Endodermal cell (in vitro differentiated cells): ENCODE measurements around the gene GCGR. TPM values are rescaled to one million over a fixed set of nuclear protein-coding genes. Genes with fewer than 3 reads are reported as not detected.
A peak's percentile ranks its signal among the peaks of the same experiment; 100 is the strongest.

Experiments
- DNase-seq: peaks from one replicate; pipeline ENCODE4 v3.0.0-alpha.2; 2017
- H3K27ac ChIP-seq: 2 replicates; pipeline ENCODE4 v1.5.1; 2013; ENCODE audit warnings: mild to moderate bottlenecking, low read depth, low read length, moderate library complexity
- H3K27me3 ChIP-seq: 2 replicates; pipeline ENCODE4 v1.6.1; 2013; ENCODE audit warnings: mild to moderate bottlenecking, low read length, moderate library complexity; ENCODE audit not compliant: insufficient read depth, control insufficient read depth, poor library complexity, severe bottlenecking
- H3K36me3 ChIP-seq: 2 replicates; pipeline ENCODE4 v1.7.0; 2013; ENCODE audit warnings: mild to moderate bottlenecking, low read length, moderate library complexity; ENCODE audit not compliant: control insufficient read depth, insufficient read depth
- H3K4me1 ChIP-seq: one replicate; pipeline ENCODE4 v1.7.0; 2013; ENCODE audit warnings: low read length; ENCODE audit not compliant: control insufficient read depth, insufficient read depth
- H3K4me3 ChIP-seq: 2 replicates; pipeline ENCODE4 v1.5.1; 2013; ENCODE audit warnings: mild to moderate bottlenecking, low read length, moderate library complexity
- H3K9ac ChIP-seq: 2 replicates; pipeline ENCODE4 v1.6.1; 2013; ENCODE audit warnings: mild to moderate bottlenecking, low read length, moderate library complexity; ENCODE audit not compliant: poor library complexity, severe bottlenecking; ENCODE audit errors: extremely low read depth
- H3K9me3 ChIP-seq: 2 replicates; pipeline ENCODE4 v1.6.1; 2013; ENCODE audit warnings: mild to moderate bottlenecking, low read length, moderate library complexity; ENCODE audit not compliant: control insufficient read depth
- H3K27ac Mint-ChIP-seq: 2 replicates; pipeline ENCODE4 v1.8.0; 2020; ENCODE audit warnings: mixed read lengths
- H3K27me3 Mint-ChIP-seq: 2 replicates; pipeline ENCODE4 v1.8.0; 2021; ENCODE audit warnings: mild to moderate bottlenecking, mixed read lengths; ENCODE audit not compliant: insufficient read depth
- H3K36me3 Mint-ChIP-seq: 2 replicates; pipeline ENCODE4 v1.8.0; 2020; ENCODE audit warnings: low read depth, mixed read lengths
- H3K4me1 Mint-ChIP-seq: 2 replicates; pipeline ENCODE4 v1.8.0; 2020; ENCODE audit warnings: mixed read lengths
- H3K4me3 Mint-ChIP-seq: 2 replicates; pipeline ENCODE4 v1.8.0; 2020; ENCODE audit warnings: mild to moderate bottlenecking, moderate library complexity, mixed read lengths
- H3K9me3 Mint-ChIP-seq: 2 replicates; pipeline ENCODE4 v1.8.0; 2020; ENCODE audit warnings: mild to moderate bottlenecking, mixed read lengths
- CTCF ChIP-seq: fragments of 200-600 bp; sonication (generic); conservative IDR thresholded peaks from 2 replicates; pipeline ENCODE4 v1.5.0; 2021; ENCODE audit warnings: antibody characterized with exemption, mild to moderate bottlenecking
- WGBS, 2 experiments: methylation state at CpG; one replicate each; pipeline versions ENCODE4 v1.1.5 to v1.1.7; 2013; ENCODE audit warnings: missing lambda C conversion rate in 2 of 2, mixed read lengths in 1 of 2; ENCODE audit not compliant: insufficient coverage in 1 of 2, insufficient read length in 1 of 2; 5-methylcytosine and 5-hydroxymethylcytosine counted together
- total RNA-seq, 2 donors: library from RNA; stranded (reverse); fragmentation: NEBNext Ultra II Directional in 1 of 2; extraction: Animal tissue kit (Norgen Biotek cat#: 25700) in 1 of 2; gene quantifications; 2 replicates in 1 of 2; 3 replicates in 1 of 2; pipeline ENCODE4 v1.2.1, GENCODE V29; 2021

GCGR gene
- total RNA-seq, 2 donors from 2014 or later = 4.0 TPM; not detected in 1

- Histone ChIP-seq H3K9ac (no peak overlapping the region), H3K4me1 (no peaks in the 10 kb centered on the region), H3K27ac (no peak overlapping the region), H3K36me3 (peaks cover 79% of the 10 kb centered on the region), H3K27me3 (no peaks in the 10 kb centered on the region), H3K4me3 (no peak overlapping the region), H3K9me3 (no peaks in the 10 kb centered on the region)
- 93 to 94% methylated on average over 19 to 24 of the region's 24 CpGs for WGBS, 2 experiments
- peak overlapping the region; percentile 21 for H3K27ac Mint-ChIP-seq
- DNase-seq = no peak
- no peaks in the 10 kb centered on the region for H3K9me3 Mint-ChIP-seq
- no peak overlapping the region for H3K4me3 Mint-ChIP-seq
- H3K27me3 Mint-ChIP-seq = no peaks in the 10 kb centered on the region
- no peaks in the 10 kb centered on the region for H3K4me1 Mint-ChIP-seq
- TF ChIP-seq CTCF = no peak
- H3K36me3 Mint-ChIP-seq = peaks cover 56% of the 10 kb centered on the region
Measured at GRCh38 chr17:81846743-81847689, 43.1 kb downstream of the GCGR start.

- Mint-ChIP-seq H3K27me3 (no peaks in the 10 kb centered on the region), H3K9me3 (no peaks in the 10 kb centered on the region), H3K36me3 (peaks cover 61% of the 10 kb centered on the region), H3K27ac (no peak overlapping the region), H3K4me1 (no peaks in the 10 kb centered on the region), H3K4me3 (no peak overlapping the region)
- Histone ChIP-seq H3K4me3 (no peak overlapping the region), H3K9me3 (no peaks in the 10 kb centered on the region), H3K27ac (no peak overlapping the region), H3K9ac (no peak overlapping the region), H3K4me1 (no peaks in the 10 kb centered on the region), H3K27me3 (no peaks in the 10 kb centered on the region), H3K36me3 (peaks cover 82% of the 10 kb centered on the region)
- WGBS, 2 experiments = 95% methylated on average over 10 of the region's 12 CpGs; no CpG with 5 or more reads in 1 of the 2 experiments
- no peak for DNase-seq
- no peak for TF ChIP-seq CTCF
Measured at GRCh38 chr17:81849457-81849856, 45.5 kb downstream of the GCGR start.

GRCh38 chr17:81851423-81851822 is 47.5 kb downstream of the GCGR start:
- Histone ChIP-seq H3K27me3 (no peaks in the 10 kb centered on the region), H3K4me3 (no peak overlapping the region), H3K9ac (no peak overlapping the region), H3K36me3 (peaks cover 82% of the 10 kb centered on the region), H3K27ac (no peak overlapping the region), H3K9me3 (no peaks in the 10 kb centered on the region), H3K4me1 (no peaks in the 10 kb centered on the region)
- Mint-ChIP-seq H3K4me3 (no peak overlapping the region), H3K36me3 (peaks cover 62% of the 10 kb centered on the region), H3K9me3 (no peaks in the 10 kb centered on the region), H3K27ac (no peak overlapping the region), H3K4me1 (no peaks in the 10 kb centered on the region), H3K27me3 (no peaks in the 10 kb centered on the region)
- WGBS, 2 experiments = 95 to 97% methylated on average over 16 of the region's 16 CpGs
- DNase-seq = no peak
- no peak for TF ChIP-seq CTCF
